ENCODE measurements around the gene H1-8. TPM values are rescaled to one million over a fixed set of nuclear protein-coding genes. Genes with fewer than 3 reads are reported as not detected.
A peak's percentile ranks its signal among the peaks of the same experiment; 100 is the strongest.

The H1-8 gene
- total RNA-seq, 1 donor from 2014 or later: not detected

- no peak for DNase-seq (ENCODE audit: low spot score)
- H3K27ac Mint-ChIP-seq (ENCODE audit: unreplicated experiment): no peak overlapping the region
- peaks cover 31% of the 10 kb centered on the region for H3K4me1 Mint-ChIP-seq (ENCODE audit: low read depth)
- H3K27me3 Mint-ChIP-seq (ENCODE audit: low read depth): no peaks in the 10 kb centered on the region
- no peak overlapping the region for H3K4me3 Mint-ChIP-seq (ENCODE audit: unreplicated experiment)
- no peaks in the 10 kb centered on the region for H3K9me3 Mint-ChIP-seq (ENCODE audit: low read depth)
- peaks cover 9% of the 10 kb centered on the region for H3K36me3 Mint-ChIP-seq (ENCODE audit: low read depth)
- TF ChIP-seq, protein P1, sequence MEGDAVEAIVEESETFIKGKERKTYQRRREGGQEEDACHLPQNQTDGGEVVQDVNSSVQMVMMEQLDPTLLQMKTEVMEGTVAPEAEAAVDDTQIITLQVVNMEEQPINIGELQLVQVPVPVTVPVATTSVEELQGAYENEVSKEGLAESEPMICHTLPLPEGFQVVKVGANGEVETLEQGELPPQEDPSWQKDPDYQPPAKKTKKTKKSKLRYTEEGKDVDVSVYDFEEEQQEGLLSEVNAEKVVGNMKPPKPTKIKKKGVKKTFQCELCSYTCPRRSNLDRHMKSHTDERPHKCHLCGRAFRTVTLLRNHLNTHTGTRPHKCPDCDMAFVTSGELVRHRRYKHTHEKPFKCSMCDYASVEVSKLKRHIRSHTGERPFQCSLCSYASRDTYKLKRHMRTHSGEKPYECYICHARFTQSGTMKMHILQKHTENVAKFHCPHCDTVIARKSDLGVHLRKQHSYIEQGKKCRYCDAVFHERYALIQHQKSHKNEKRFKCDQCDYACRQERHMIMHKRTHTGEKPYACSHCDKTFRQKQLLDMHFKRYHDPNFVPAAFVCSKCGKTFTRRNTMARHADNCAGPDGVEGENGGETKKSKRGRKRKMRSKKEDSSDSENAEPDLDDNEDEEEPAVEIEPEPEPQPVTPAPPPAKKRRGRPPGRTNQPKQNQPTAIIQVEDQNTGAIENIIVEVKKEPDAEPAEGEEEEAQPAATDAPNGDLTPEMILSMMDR (IDR thresholded peaks at IDR 0.05): no peak
Observed at GRCh38 chr3:129500334-129500658, 42.7 kb upstream of the H1-8 start.

GRCh38 chr3:129501630-129502029, 41.3 kb upstream of the H1-8 start:
- Mint-ChIP-seq H3K27ac (ENCODE audit: unreplicated experiment) (peak overlapping the region; percentile 83), H3K4me1 (ENCODE audit: low read depth) (peaks cover 28% of the 10 kb centered on the region), H3K36me3 (ENCODE audit: low read depth) (peaks cover 11% of the 10 kb centered on the region), H3K4me3 (ENCODE audit: unreplicated experiment) (no peak overlapping the region), H3K27me3 (ENCODE audit: low read depth) (no peaks in the 10 kb centered on the region), H3K9me3 (ENCODE audit: low read depth) (no peaks in the 10 kb centered on the region)
- no peak for DNase-seq (ENCODE audit: low spot score)
- TF ChIP-seq, protein P1 (IDR thresholded peaks at IDR 0.05): no peak

- Mint-ChIP-seq H3K4me3 (ENCODE audit: unreplicated experiment) (no peak overlapping the region), H3K27me3 (ENCODE audit: low read depth) (no peaks in the 10 kb centered on the region), H3K4me1 (ENCODE audit: low read depth) (peaks cover 28% of the 10 kb centered on the region), H3K27ac (ENCODE audit: unreplicated experiment) (peak overlapping the region; percentile 83), H3K36me3 (ENCODE audit: low read depth) (peaks cover 14% of the 10 kb centered on the region), H3K9me3 (ENCODE audit: low read depth) (no peaks in the 10 kb centered on the region)
- DNase-seq (ENCODE audit: low spot score): peak; percentile 71
- TF ChIP-seq, protein P1 (IDR thresholded peaks at IDR 0.05): no peak
Observed at GRCh38 chr3:129502641-129503408, 40.1 kb upstream of the H1-8 start.

- Mint-ChIP-seq H3K27ac (ENCODE audit: unreplicated experiment) (no peak overlapping the region), H3K27me3 (ENCODE audit: low read depth) (no peaks in the 10 kb centered on the region), H3K9me3 (ENCODE audit: low read depth) (no peaks in the 10 kb centered on the region), H3K4me1 (ENCODE audit: low read depth) (peaks cover 28% of the 10 kb centered on the region), H3K36me3 (ENCODE audit: low read depth) (peaks cover 14% of the 10 kb centered on the region), H3K4me3 (ENCODE audit: unreplicated experiment) (no peak overlapping the region)
- no peak for DNase-seq (ENCODE audit: low spot score)
- TF ChIP-seq, protein P1 (IDR thresholded peaks at IDR 0.05): no peak
Observed at GRCh38 chr3:129503471-129504291, 39.3 kb upstream of the H1-8 start.

- Mint-ChIP-seq H3K9me3 (ENCODE audit: low read depth) (no peaks in the 10 kb centered on the region), H3K27ac (ENCODE audit: unreplicated experiment) (no peak overlapping the region), H3K36me3 (ENCODE audit: low read depth) (peaks cover 16% of the 10 kb centered on the region), H3K4me3 (ENCODE audit: unreplicated experiment) (no peak overlapping the region), H3K27me3 (ENCODE audit: low read depth) (no peaks in the 10 kb centered on the region), H3K4me1 (ENCODE audit: low read depth) (peaks cover 21% of the 10 kb centered on the region)
- no peak for DNase-seq (ENCODE audit: low spot score)
- TF ChIP-seq, protein P1 (IDR thresholded peaks at IDR 0.05): no peak
Observed at GRCh38 chr3:129504471-129505100, 38.4 kb upstream of the H1-8 start.
